ENCODE results near the gene FKBP9. TPM values are rescaled to one million over a fixed set of nuclear protein-coding genes. Genes with fewer than 3 reads are reported as not detected.
A peak's percentile ranks its signal among the peaks of the same experiment; 100 is the strongest.
"Not testable (repeated sequence)": the region's sequence is repeated elsewhere in the genome, so short reads cannot be mapped to it uniquely, and the experiment has no call there.

The FKBP9 gene
- total and polyA plus RNA-seq, 2 of the 4 experiments (the other 2 are of a cell fraction) = 126 to 191 TPM

GRCh38 chr7:32958046-32959025, 1.1 kb downstream of the FKBP9 start:
- H3K4me3 ChIP-seq (ENCODE audit: insufficient read depth, low read depth, low read length) = peak overlapping the region; percentile 61
- no peaks in the 10 kb centered on the region for H3K9me3 ChIP-seq (ENCODE audit: control insufficient read depth, insufficient read depth, low read length)
- ChIA-PET POLR2A (ENCODE audit: unreplicated experiment) (no interaction called here), CTCF (interaction anchor here (1.1 to 1.4 kb wide), 2 partner anchors 15 to 17 kb away, joined by 4 read pairs; no protein-coding TSS in a partner anchor)
- peak overlapping the region; percentile 88 for H3K14ac ChIP-seq (replicated peaks; ENCODE audit: low read depth, low read length)
- peak overlapping the region; percentile 53 for H4K5ac ChIP-seq (ENCODE audit: low read depth, low read length)
- H3K36me3 ChIP-seq (ENCODE audit: control insufficient read depth, insufficient read depth, low read length) = no peaks in the 10 kb centered on the region
- peak overlapping the region; percentile 99 for H2AK9ac ChIP-seq (replicated peaks; ENCODE audit: low read depth, low read length, poor library complexity)
- dilution Hi-C loops (cut with HindIII; ENCODE audit: low sequenced_read_pairs, unreplicated experiment) = no loop called here
- peaks cover 5% of the 10 kb centered on the region for H3K4me1 ChIP-seq (ENCODE audit: control insufficient read depth, insufficient read depth, low read length)
- H2BK120ac ChIP-seq (ENCODE audit: low read depth, low read length) = peak overlapping the region; percentile 59
- H3K79me1 ChIP-seq (ENCODE audit: low read depth in 1 of 2, low read length in 2 of 2) = peaks cover 17 to 43% of the 10 kb centered on the region in 2 experiments
- H3K4ac ChIP-seq (ENCODE audit: low read depth, low read length) = peak overlapping the region; percentile 92
- ATAC-seq (ENCODE audit: low read depth) = peak; percentile 2
- in situ Hi-C loops (cut with MboI; ENCODE audit: low sequenced_read_pairs) = no loop called here
- DNase-seq = peak; percentile 59
- H4K20me1 ChIP-seq (ENCODE audit: insufficient read depth, low read length) = no peaks in the 10 kb centered on the region
- peak overlapping the region; percentile 94 to 96 for H4K8ac ChIP-seq (ENCODE audit: low read depth in 2 of 2, low read length in 2 of 2)
- H2BK5ac ChIP-seq (ENCODE audit: low read depth, low read length, poor library complexity, severe bottlenecking) = peak overlapping the region; percentile 85
- peak overlapping the region; percentile 85 for H3K27ac ChIP-seq (ENCODE audit: insufficient read depth, low read length)
- H3K4me2 ChIP-seq (ENCODE audit: low read depth, low read length) = peak overlapping the region; percentile 94
- peak overlapping the region; percentile 71; the same call in 2 of the 3 replicates for H2BK15ac ChIP-seq (ENCODE audit: low read depth, low read length)
- H2BK20ac ChIP-seq (ENCODE audit: low read depth, low read length) = peak overlapping the region; percentile 2; the same call in 1 of the 2 replicates
- BruUV-seq (replicated peaks) = no TSS peak
- H3K56ac ChIP-seq (ENCODE audit: extremely low read depth, insufficient read depth, low read length) = peak overlapping the region; percentile 82
- intact Hi-C loops (cut with micrococcal nuclease) = loop anchor here (5.0 kb wide), 1 partner anchor 149 kb away; the partner anchor contains the start of gene RP9
- H4K91ac ChIP-seq (ENCODE audit: insufficient read depth, low read depth, low read length) = peak overlapping the region; percentile 90
- H3K9me1 ChIP-seq (ENCODE audit: insufficient read depth, low read length) = peaks cover 6% of the 10 kb centered on the region; the same call in 1 of the 2 replicates
- peak overlapping the region; percentile 94 for H3K23ac ChIP-seq (ENCODE audit: low read depth, low read length)
- 50% methylated on average over 7 of the region's 26 CpGs; no CpG with 5 or more reads in 1 of the 2 experiments for WGBS, 2 experiments (ENCODE audit: extremely low coverage in 2 of 2, insufficient read length in 1 of 2)
- peak overlapping the region; percentile 99 for H2AFZ ChIP-seq (replicated peaks; ENCODE audit: low read length, poor library complexity)
- H3K18ac ChIP-seq (ENCODE audit: low read depth, low read length) = peak overlapping the region; percentile 74
- no peak for TF ChIP-seq MXI1 (IDR thresholded peaks at IDR 0.05; ENCODE audit: borderline replicate concordance, low read depth, low read length)
- TF ChIP-seq CEBPB (IDR thresholded peaks at IDR 0.05; ENCODE audit: low read depth, low read length) = peak; percentile 78
- H2AK5ac ChIP-seq (ENCODE audit: low read depth, low read length) = peak overlapping the region; percentile 97
- peak overlapping the region; percentile 86 for H3K9ac ChIP-seq (ENCODE audit: low read depth, low read length)
- H3K27me3 ChIP-seq (ENCODE audit: control insufficient read depth, insufficient read depth, low read length) = no peaks in the 10 kb centered on the region

- H4K8ac ChIP-seq (ENCODE audit: low read depth in 2 of 2, low read length in 2 of 2); H3K27me3 ChIP-seq (ENCODE audit: control insufficient read depth, insufficient read depth, low read length); H2BK5ac ChIP-seq (ENCODE audit: low read depth, low read length, poor library complexity, severe bottlenecking); H3K4me1 ChIP-seq (ENCODE audit: control insufficient read depth, insufficient read depth, low read length); in situ Hi-C loops (cut with MboI; ENCODE audit: low sequenced_read_pairs); H4K5ac ChIP-seq (ENCODE audit: low read depth, low read length); H3K9ac ChIP-seq (ENCODE audit: low read depth, low read length); DNase-seq; H2AK9ac ChIP-seq (replicated peaks; ENCODE audit: low read depth, low read length, poor library complexity); H3K4me2 ChIP-seq (ENCODE audit: low read depth, low read length); ATAC-seq (ENCODE audit: low read depth); dilution Hi-C loops (cut with HindIII; ENCODE audit: low sequenced_read_pairs, unreplicated experiment); H3K4ac ChIP-seq (ENCODE audit: low read depth, low read length); POLR2A ChIA-PET (ENCODE audit: unreplicated experiment); H2BK15ac ChIP-seq (ENCODE audit: low read depth, low read length); H2BK20ac ChIP-seq (ENCODE audit: low read depth, low read length); H3K18ac ChIP-seq (ENCODE audit: low read depth, low read length); H3K9me1 ChIP-seq (ENCODE audit: insufficient read depth, low read length); H3K14ac ChIP-seq (replicated peaks; ENCODE audit: low read depth, low read length); BruUV-seq (replicated peaks); H3K9me3 ChIP-seq (ENCODE audit: control insufficient read depth, insufficient read depth, low read length); H4K91ac ChIP-seq (ENCODE audit: insufficient read depth, low read depth, low read length); intact Hi-C loops (cut with micrococcal nuclease); H3K23ac ChIP-seq (ENCODE audit: low read depth, low read length); H3K36me3 ChIP-seq (ENCODE audit: control insufficient read depth, insufficient read depth, low read length); H4K20me1 ChIP-seq (ENCODE audit: insufficient read depth, low read length); H2AK5ac ChIP-seq (ENCODE audit: low read depth, low read length); H2BK120ac ChIP-seq (ENCODE audit: low read depth, low read length); H3K27ac ChIP-seq (ENCODE audit: insufficient read depth, low read length); H3K4me3 ChIP-seq (ENCODE audit: insufficient read depth, low read depth, low read length); H2AFZ ChIP-seq (replicated peaks; ENCODE audit: low read length, poor library complexity): not testable (repeated sequence)
- H3K79me1 ChIP-seq (ENCODE audit: low read depth in 1 of 2, low read length in 2 of 2) = peaks cover 7 to 36% of the 10 kb centered on the region in 2 experiments
- H3K56ac ChIP-seq (ENCODE audit: extremely low read depth, insufficient read depth, low read length) = 0 out of 2 replicates have a peak overlapping the region, but pooled peaks have one; percentile 15
- CTCF ChIA-PET = interaction anchor here (0.6 kb wide), 1 partner anchor 16 kb away, joined by 6 read pairs; no protein-coding TSS in a partner anchor
- WGBS, 2 experiments (ENCODE audit: extremely low coverage in 2 of 2, insufficient read length in 1 of 2) = 48% methylated on average over 3 of the region's 5 CpGs; no CpG with 5 or more reads in 1 of the 2 experiments
These were observed 6.7 kb downstream of the FKBP9 start for GRCh38 chr7:32963880-32964301.
